Measurements from ENCODE around the gene MAMDC4.

- TF ChIP-seq CTCF (conservative IDR thresholded peaks at IDR 0.05; ENCODE audit: low read depth in 2 of 2) (no peak), REST (IDR thresholded peaks at IDR 0.05; ENCODE audit: unreplicated experiment) (no peak), POLR2AphosphoS5 (IDR thresholded peaks at IDR 0.05; ENCODE audit: low read depth) (no peak), ZNF331 (CRISPR knock-in tag; IDR thresholded peaks at IDR 0.05; ENCODE audit: low read depth) (no peak), EZH2 (IDR thresholded peaks at IDR 0.05; ENCODE audit: low read depth, unreplicated experiment) (no peak), EZH2phosphoT487 (IDR thresholded peaks at IDR 0.05; ENCODE audit: unreplicated experiment) (no peak), ETS1 (IDR thresholded peaks at IDR 0.05) (no peak), JUNB (IDR thresholded peaks at IDR 0.05; ENCODE audit: unreplicated experiment) (no peak), CREB1 (CRISPR knock-in tag; IDR thresholded peaks at IDR 0.05; ENCODE audit: low read depth) (no peak), ZNF114 (CRISPR knock-in tag; IDR thresholded peaks at IDR 0.05) (no peak)
Observed at GRCh38 chr9:136903041-136903554, 51.0 kb downstream of the MAMDC4 start.

Measured in GM23338 (cell line).